ENCODE data around the gene TMEM91.

DNA sequence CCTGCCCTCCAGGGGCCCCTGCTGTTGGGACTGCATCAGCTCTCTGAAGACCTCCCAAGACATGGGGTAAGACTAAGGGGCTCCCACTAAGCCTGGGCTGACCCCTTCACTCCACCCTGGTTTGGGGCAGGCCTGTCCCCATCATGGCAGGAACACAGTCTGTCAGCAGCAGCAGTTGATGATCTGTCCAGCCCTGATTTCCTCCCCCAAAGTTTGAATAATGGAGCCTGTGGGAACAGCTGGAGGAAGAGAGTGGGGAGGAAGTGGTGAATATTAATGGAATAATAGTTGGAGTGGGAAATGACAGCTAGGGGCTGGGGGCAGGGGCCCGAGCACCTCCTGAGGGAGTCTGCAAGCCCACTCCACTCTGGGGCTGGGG lies 52.1 kb downstream of the TMEM91 start:
- TF ChIP-seq, protein P1, sequence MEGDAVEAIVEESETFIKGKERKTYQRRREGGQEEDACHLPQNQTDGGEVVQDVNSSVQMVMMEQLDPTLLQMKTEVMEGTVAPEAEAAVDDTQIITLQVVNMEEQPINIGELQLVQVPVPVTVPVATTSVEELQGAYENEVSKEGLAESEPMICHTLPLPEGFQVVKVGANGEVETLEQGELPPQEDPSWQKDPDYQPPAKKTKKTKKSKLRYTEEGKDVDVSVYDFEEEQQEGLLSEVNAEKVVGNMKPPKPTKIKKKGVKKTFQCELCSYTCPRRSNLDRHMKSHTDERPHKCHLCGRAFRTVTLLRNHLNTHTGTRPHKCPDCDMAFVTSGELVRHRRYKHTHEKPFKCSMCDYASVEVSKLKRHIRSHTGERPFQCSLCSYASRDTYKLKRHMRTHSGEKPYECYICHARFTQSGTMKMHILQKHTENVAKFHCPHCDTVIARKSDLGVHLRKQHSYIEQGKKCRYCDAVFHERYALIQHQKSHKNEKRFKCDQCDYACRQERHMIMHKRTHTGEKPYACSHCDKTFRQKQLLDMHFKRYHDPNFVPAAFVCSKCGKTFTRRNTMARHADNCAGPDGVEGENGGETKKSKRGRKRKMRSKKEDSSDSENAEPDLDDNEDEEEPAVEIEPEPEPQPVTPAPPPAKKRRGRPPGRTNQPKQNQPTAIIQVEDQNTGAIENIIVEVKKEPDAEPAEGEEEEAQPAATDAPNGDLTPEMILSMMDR (IDR thresholded peaks at IDR 0.05): no peak
- no peak for TF ChIP-seq EP300 (IDR thresholded peaks at IDR 0.05)
- TF ChIP-seq POLR2A (IDR thresholded peaks at IDR 0.05; ENCODE audit: low read depth): no peak
- no peak for TF ChIP-seq POLR2AphosphoS5 (IDR thresholded peaks at IDR 0.05)

Measured in esophagus muscularis mucosa (tissue), 4 donors.